Measurements from ENCODE around the gene XRN1.

DNA sequence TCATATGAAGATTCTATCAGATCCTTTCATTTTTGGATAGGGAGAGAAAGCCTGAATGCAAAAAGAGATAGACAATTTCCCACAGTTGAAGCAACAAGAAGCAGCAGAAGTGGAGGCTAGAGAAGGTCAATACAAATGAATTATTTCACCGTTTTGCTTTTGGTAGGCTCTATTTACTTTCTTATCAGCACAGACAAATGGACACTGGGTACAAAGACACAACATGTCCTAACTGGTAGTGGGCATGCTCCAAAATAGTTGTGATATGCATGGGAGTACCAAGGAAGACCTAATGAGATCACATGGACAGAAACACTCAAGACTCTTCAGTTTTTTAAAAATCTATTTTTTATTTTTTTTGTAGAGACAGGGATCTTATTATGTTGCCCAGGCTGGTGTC lies 99.4 kb downstream of the XRN1 start:
- TF ChIP-seq, protein P1, sequence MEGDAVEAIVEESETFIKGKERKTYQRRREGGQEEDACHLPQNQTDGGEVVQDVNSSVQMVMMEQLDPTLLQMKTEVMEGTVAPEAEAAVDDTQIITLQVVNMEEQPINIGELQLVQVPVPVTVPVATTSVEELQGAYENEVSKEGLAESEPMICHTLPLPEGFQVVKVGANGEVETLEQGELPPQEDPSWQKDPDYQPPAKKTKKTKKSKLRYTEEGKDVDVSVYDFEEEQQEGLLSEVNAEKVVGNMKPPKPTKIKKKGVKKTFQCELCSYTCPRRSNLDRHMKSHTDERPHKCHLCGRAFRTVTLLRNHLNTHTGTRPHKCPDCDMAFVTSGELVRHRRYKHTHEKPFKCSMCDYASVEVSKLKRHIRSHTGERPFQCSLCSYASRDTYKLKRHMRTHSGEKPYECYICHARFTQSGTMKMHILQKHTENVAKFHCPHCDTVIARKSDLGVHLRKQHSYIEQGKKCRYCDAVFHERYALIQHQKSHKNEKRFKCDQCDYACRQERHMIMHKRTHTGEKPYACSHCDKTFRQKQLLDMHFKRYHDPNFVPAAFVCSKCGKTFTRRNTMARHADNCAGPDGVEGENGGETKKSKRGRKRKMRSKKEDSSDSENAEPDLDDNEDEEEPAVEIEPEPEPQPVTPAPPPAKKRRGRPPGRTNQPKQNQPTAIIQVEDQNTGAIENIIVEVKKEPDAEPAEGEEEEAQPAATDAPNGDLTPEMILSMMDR (IDR thresholded peaks at IDR 0.05; ENCODE audit: insufficient read depth, low read depth, low read length) = no peak
- TF ChIP-seq EZH2 (IDR thresholded peaks at IDR 0.05; ENCODE audit: insufficient read depth, low read length) = no peak
